MM.1S (cell line): ENCODE results near the gene GNS.

ENCODE experiments used
- DNase-seq: peaks from one replicate; pipeline ENCODE4 v3.0.0-alpha.2; 2015
- H2AFZ ChIP-seq: fragments of 300-600 bp; sonication (generic); 2 replicates; pipeline ENCODE4 v1.6.0; 2016; ENCODE audit warnings: antibody characterized with exemption, low read length
- H3F3A ChIP-seq: fragments of 300-600 bp; sonication (generic); 2 replicates; pipeline ENCODE4 v1.6.1; 2016; ENCODE audit warnings: mild to moderate bottlenecking, antibody characterized with exemption, low read length, moderate library complexity, mixed read lengths; ENCODE audit not compliant: insufficient read depth
- H3K27ac ChIP-seq: fragments of 300-600 bp; sonication (generic); 2 replicates; pipeline ENCODE4 v1.5.1; 2016; ENCODE audit warnings: mild to moderate bottlenecking, low read length
- H3K27me3 ChIP-seq: fragments of 300-600 bp; sonication (generic); replicated peaks from 2 replicates; pipeline ENCODE4 v1.6.0; 2016; ENCODE audit warnings: low read length; ENCODE audit not compliant: insufficient read depth
- H3K36me3 ChIP-seq: fragments of 300-600 bp; sonication (generic); replicated peaks from 2 replicates; pipeline ENCODE4 v1.6.1; 2016; ENCODE audit warnings: mild to moderate bottlenecking, low read length, mixed read lengths; ENCODE audit not compliant: insufficient read depth
- H3K4me1 ChIP-seq: fragments of 300-600 bp; sonication (generic); 2 replicates; pipeline ENCODE4 v1.6.1; 2016; ENCODE audit warnings: low read length, mixed read lengths
- H3K4me2 ChIP-seq: fragments of 300-600 bp; sonication (generic); 2 replicates; pipeline ENCODE4 v1.6.0; 2016; ENCODE audit warnings: low read depth, low read length
- H3K4me3 ChIP-seq: fragments of 300-600 bp; sonication (generic); 2 replicates; pipeline ENCODE4 v1.5.1; 2016; ENCODE audit warnings: low read length, mixed read lengths
- H3K79me2 ChIP-seq: fragments of 300-600 bp; sonication (generic); 2 replicates; pipeline ENCODE4 v1.6.1; 2016; ENCODE audit warnings: mixed run types, low read length, mixed read lengths
- H3K9ac ChIP-seq: fragments of 300-600 bp; sonication (generic); 2 replicates; pipeline ENCODE4 v1.6.1; 2016; ENCODE audit warnings: low read length, mixed read lengths
- H3K9me2 ChIP-seq: fragments of 300-600 bp; sonication (generic); replicated peaks from 2 replicates; pipeline ENCODE4 v1.6.1; 2016; ENCODE audit warnings: mild to moderate bottlenecking, low read length, mixed read lengths; ENCODE audit not compliant: insufficient read depth
- H3K9me3 ChIP-seq: fragments of 300-600 bp; sonication (generic); replicated peaks from 2 replicates; pipeline ENCODE4 v1.6.1; 2016; ENCODE audit warnings: mild to moderate bottlenecking, low read length, mixed read lengths; ENCODE audit not compliant: insufficient read depth
- H4K20me1 ChIP-seq: fragments of 300-600 bp; sonication (generic); 2 replicates; pipeline ENCODE4 v1.6.1; 2016; ENCODE audit warnings: mild to moderate bottlenecking, low read length, moderate library complexity, mixed read lengths; ENCODE audit not compliant: insufficient read depth
- EZH2 ChIP-seq: fragments of 300-600 bp; sonication (generic); optimal IDR thresholded peaks from 2 replicates; pipeline ENCODE3; 2017; ENCODE audit warnings: low read depth, mild to moderate bottlenecking, antibody characterized with exemption, low read length, mixed read lengths
- EZH2phosphoT487 ChIP-seq: fragments of 300-600 bp; sonication (generic); IDR thresholded peaks from 2 replicates; pipeline ENCODE4 v1.6.1; 2018; ENCODE audit warnings: antibody characterized with exemption, low read length
- TF ChIP-seq, protein P1 (sequence below): fragments of 300-600 bp; sonication (generic); IDR thresholded peaks from 2 replicates; pipeline ENCODE4 v1.5.1; 2016; ENCODE audit warnings: antibody characterized with exemption, low read length, mixed read lengths

GNS gene

DNA sequence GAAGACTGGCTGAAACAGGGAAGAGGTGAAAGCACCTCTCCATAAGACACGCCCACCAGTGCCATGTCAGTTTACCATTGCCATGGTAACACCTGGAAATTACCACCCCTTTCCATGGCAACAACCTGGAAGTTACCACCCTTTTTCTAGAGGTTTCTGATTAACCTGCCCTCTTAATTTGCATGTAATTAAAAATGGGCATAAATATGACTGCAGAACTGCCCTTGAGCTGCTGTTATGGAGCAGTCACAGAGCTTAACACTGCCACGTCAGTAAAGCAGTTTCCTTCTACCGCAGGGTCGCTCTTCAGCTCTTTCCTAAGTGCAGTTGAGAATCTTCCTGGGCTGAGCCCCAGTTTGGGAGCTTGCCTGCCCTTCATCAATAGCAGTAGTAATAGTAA is 93.7 kb downstream of the GNS start:
- Histone ChIP-seq H3K4me3 (peak overlapping the region; percentile 46), H2AFZ (no peak overlapping the region), H3K79me2 (peaks cover 46% of the 10 kb centered on the region), H3K4me2 (peak overlapping the region; percentile 94), H3K4me1 (peaks cover 46% of the 10 kb centered on the region), H3K9ac (peak overlapping the region; percentile 69), H3K36me3 (no peaks in the 10 kb centered on the region), H3F3A (peaks cover 53% of the 10 kb centered on the region), H3K27me3 (no peaks in the 10 kb centered on the region), H3K9me2 (no peaks in the 10 kb centered on the region), H3K27ac (peak overlapping the region; percentile 90), H3K9me3 (no peaks in the 10 kb centered on the region), H4K20me1 (no peaks in the 10 kb centered on the region)
- DNase-seq = peak; percentile 92
- TF ChIP-seq EZH2 = no peak
- TF ChIP-seq, protein P1, sequence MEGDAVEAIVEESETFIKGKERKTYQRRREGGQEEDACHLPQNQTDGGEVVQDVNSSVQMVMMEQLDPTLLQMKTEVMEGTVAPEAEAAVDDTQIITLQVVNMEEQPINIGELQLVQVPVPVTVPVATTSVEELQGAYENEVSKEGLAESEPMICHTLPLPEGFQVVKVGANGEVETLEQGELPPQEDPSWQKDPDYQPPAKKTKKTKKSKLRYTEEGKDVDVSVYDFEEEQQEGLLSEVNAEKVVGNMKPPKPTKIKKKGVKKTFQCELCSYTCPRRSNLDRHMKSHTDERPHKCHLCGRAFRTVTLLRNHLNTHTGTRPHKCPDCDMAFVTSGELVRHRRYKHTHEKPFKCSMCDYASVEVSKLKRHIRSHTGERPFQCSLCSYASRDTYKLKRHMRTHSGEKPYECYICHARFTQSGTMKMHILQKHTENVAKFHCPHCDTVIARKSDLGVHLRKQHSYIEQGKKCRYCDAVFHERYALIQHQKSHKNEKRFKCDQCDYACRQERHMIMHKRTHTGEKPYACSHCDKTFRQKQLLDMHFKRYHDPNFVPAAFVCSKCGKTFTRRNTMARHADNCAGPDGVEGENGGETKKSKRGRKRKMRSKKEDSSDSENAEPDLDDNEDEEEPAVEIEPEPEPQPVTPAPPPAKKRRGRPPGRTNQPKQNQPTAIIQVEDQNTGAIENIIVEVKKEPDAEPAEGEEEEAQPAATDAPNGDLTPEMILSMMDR = no peak
- no peak for TF ChIP-seq EZH2phosphoT487
